Umbilical cord (tissue), 2 donors: ENCODE measurements around the gene SART3. TPM values are rescaled to one million over a fixed set of nuclear protein-coding genes. Genes with fewer than 3 reads are reported as not detected.
A peak's percentile ranks its signal among the peaks of the same experiment; 100 is the strongest.

Experiments
- DNase-seq: peaks from one replicate; pipeline ENCODE4 v3.0.0-alpha.2; 2015; ENCODE audit warnings: low spot score
- total RNA-seq: library from RNA; depleted of rRNA; stranded (reverse); fragments of >200 nt; gene quantifications from one replicate; pipeline ENCODE4 v1.2.3, GENCODE V29; 2014; ENCODE audit warnings: low replicate concordance; ENCODE audit not compliant: insufficient read depth

Gene SART3
- total RNA-seq, 1 donor from 2014 or later: 40.7 TPM

- DNase-seq: no peak
These were observed 37.6 kb downstream of the SART3 start for GRCh38 chr12:108523365-108523764.

DNA sequence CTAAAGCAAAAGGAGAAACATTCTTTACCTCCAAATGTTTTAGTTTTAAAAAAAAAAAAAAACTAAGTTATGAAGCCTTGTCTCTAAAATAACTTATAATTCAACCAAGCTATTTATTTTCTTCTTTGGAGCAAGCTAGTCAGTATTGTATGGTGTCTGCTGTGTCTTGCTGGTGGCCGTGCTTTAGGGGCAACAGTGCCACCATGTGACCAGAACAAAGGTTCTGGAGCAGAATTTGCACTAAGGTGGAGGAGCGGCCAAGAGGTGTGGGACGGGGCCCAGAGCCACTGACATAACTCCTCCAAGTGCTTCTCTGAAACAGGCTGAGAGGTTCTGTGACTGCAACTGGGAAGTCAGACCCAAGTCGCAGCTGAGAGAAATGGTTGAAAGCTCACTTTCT, 41.4 kb downstream of the SART3 start:
- DNase-seq: no peak

- no peak for DNase-seq
These were observed 42.1 kb downstream of the SART3 start for GRCh38 chr12:108518716-108519496.

GRCh38 chr12:108518101-108518715, 42.8 kb downstream of the SART3 start:
- DNase-seq: no peak

DNA sequence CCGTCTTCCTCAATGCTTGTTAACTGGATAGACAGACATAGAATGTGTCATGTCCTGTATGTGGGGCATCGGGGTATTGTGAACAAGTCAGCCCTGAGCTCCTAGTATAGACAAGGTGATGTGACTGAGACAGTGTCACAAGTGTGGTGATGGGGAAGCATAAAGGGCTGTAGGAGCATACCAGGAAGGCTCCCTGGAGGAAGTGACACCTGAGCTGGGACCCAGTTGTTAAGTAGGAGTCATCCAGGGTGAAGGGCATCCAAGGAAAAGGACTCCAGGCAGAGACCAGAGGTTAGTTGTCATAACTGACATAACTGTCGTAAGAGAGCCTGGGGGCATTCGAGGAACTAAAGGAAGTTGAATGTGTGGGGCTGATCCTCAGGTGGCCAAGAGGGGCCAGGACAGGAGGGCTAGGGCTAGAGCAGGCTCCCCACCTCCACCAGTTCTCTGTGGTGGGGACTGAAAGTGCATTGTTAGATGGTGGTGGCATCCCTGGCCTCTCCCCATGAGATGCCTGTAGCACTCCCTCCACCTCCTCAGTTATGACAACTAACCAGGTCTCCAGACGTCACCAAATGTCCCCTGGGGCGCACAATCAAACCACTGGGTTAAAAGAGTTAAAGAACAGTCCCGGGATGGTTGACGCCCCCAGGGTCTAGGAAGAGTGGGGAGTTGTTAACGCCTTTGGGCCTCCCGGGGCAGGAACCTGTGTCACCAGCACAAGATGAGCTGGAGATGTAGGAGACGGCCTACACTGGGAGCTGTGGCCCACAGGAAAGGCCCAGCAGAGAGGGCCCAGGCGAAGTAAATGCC, 43.5 kb downstream of the SART3 start:
- no peak for DNase-seq

DNA sequence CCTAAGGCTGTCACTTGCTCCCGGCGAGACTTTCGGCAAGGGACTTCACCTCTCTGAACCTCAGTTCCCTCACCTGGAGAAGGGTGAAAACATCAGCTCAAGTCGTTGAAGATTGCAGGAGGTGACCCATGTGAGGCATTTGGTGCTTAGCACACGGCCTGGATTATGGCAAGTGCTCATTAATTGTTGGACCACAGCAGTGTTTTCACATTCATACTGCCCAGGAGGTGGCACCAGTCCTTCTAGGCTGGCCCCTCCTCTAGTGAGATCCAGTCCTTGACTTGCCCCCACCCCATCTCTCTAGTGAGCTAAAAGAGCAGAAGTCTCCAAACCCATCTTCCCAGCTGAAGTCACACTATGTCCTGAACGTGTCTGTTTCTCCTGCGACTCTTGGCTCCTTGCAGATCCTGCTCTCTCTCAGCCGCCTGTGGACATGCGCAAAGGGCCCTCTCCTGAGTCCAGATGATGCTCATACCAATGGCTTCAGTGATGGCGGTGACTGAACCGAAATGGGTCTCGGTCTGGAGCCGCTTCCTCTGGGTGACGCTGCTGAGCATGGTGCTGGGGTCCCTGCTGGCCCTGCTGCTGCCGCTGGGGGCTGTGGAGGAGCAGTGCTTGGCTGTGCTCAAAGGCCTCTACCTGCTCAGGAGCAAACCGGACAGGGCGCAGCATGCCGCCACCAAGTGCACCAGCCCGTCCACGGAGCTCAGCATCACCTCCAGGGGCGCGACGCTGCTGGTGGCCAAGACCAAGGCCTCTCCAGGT, 44.3 kb downstream of the SART3 start:
- DNase-seq: no peak

- DNase-seq: no peak
These were observed 45.1 kb downstream of the SART3 start for GRCh38 chr12:108515916-108516315.

- DNase-seq: peak; percentile 100
These were observed 45.8 kb downstream of the SART3 start, which contains the start of gene FICD for GRCh38 chr12:108514973-108515814. TSS of gene FICD (plus strand) at chr12:108515277. CDS start at chr12:108516973, 1,696 bp downstream.

DNA sequence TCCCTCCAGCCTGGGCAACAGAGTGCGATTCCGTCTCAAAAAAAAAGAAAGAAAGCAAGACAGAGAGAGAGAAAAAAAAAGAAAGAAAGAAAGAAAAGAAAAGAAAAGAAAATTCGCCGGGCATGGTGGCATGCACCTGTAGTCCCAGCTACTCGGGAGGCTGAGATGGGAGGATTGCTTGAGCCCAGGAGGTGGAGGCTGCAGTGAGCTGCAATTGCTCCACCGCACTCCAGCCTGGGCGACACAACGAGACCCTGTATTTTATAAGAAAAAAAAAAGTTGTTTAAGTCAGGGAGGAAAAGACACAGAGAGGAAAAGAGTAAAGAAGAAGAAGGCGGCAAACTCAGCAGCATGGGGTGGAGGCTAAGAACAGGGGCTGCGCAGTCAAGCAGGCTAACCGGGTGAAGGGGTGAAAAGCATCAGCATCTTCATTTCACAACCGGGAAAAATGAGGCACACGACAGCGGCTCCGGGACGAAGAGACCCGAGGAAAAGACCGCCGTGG, 46.5 kb downstream of the SART3 start:
- DNase-seq: no peak

GRCh38 chr12:108511633-108512540, 49.1 kb downstream of the SART3 start:
- DNase-seq: peak; percentile 77

DNA sequence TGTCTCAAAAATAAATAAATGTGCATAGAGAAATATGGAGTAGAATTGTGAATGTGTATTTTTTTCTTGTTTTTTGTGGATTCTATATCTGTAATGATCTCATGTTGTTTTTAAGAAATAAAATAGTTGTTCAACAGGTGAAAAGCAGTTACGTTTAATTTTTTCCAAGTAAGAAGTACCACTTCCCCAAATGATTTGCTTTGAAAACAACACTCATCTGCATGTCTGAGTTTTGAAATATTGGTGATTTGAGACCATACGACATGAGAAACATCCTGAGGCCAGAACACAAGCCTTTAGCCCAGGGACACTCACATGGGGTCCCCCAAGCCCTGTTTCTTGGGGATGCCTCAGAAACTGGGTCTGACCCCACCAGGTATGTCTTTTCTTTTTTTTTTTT, 50.1 kb downstream of the SART3 start:
- no peak for DNase-seq

DNA sequence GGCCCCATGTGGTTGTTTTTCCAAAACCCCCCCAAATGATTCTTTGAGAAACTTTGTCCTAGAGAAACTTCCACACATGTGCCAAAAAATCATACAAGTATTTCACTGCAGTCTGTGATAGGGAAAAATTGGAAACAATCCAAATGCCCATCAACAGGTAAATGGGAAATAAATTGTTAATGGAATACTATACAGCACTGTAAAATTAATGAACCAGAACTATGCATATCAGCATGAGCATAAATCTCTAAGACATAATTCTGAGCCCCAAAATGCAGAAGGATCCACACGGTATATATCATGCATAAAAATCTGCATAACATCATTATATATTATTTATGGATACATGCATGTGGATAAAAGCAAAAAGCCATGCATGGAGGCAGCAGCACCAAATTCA, 51.2 kb downstream of the SART3 start:
- no peak for DNase-seq

- DNase-seq: no peak
These were observed 52.9 kb downstream of the SART3 start for GRCh38 chr12:108507971-108508642.

- no peak for DNase-seq
These were observed 55.8 kb downstream of the SART3 start for GRCh38 chr12:108505129-108505528.

- no peak for DNase-seq
These were observed 58.1 kb downstream of the SART3 start for GRCh38 chr12:108502922-108503321.

DNA sequence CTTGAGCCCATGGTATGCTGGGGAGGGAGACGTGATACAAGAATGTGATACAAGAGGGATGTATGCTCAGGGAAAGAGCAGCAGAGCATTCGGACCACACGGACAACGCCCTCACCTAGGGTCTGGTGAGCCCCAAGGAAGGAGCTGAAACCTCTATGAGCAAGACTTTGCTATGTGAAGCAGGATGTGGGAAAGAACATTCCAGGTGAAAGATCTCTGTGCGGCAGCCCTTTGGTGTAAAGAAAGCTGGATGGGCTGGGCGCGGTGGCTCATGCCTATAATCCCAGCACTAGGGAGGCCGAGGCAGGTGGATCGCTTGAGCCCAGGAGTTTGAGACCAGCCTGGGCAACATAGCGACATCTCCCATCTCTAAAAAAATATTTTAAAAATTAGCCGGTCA, 62.8 kb downstream of the SART3 start:
- DNase-seq: no peak

DNA sequence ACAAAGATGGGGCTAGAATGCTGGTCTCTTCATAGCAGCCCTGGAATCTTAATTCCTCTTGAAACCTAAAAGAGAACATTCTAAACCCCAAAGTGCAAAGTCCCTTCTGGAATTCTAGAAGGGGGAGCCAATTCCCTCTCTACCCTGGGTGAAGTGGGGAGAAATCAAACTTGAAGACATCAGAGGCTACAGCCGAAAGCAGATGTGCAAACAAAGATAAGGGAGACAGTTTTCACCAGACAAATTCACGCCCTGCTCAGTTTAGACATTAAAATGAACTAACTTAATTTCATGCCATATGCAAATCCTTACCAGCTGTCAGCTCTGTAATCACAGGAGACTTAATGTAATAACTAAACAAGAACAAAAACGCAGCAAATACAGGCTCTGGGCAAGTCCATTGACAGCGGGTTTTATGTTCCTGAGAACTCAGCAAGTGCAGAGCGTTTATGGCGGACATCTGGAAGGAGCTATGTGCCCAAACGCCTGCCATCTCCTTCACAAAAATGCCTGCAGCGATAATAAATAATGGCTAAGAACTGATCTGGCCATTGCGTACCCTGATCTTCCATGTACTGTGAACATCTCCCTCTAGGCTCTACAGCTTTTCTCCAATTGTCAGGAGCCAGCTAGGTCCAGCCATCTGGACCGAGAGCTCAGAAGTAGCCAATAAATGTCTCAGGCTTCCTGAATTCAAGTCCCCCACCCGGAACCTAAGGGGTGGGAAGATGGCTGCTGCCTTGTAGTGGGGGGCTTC, 65.0 kb downstream of the SART3 start:
- DNase-seq: no peak

- DNase-seq: no peak
These were observed 65.9 kb downstream of the SART3 start for GRCh38 chr12:108495054-108495453.
